H9 (cell line): ENCODE data around the gene ADGRL3. TPM values are rescaled to one million over a fixed set of nuclear protein-coding genes. Genes with fewer than 3 reads are reported as not detected.

Experiments
- DNase-seq: peaks from one replicate; pipeline ENCODE4 v3.0.0-alpha.2; 2017
- H2AFZ ChIP-seq: one replicate; pipeline ENCODE4 v1.6.1; 2013; ENCODE audit warnings: mild to moderate bottlenecking, low read length, control low read depth, moderate library complexity
- H2AK5ac ChIP-seq: 2 replicates; pipeline ENCODE4 v1.6.1; 2013; ENCODE audit warnings: low read length, control low read depth, mixed read lengths; ENCODE audit not compliant: insufficient read length
- H2BK120ac ChIP-seq: one replicate; pipeline ENCODE4 v1.6.1; 2013; ENCODE audit warnings: low read depth, mild to moderate bottlenecking, low read length, control low read depth, inconsistent platforms; ENCODE audit not compliant: poor library complexity, severe bottlenecking
- H2BK12ac ChIP-seq: 2 replicates; pipeline ENCODE4 v1.6.1; 2013; ENCODE audit warnings: low read length, control low read depth, mixed read lengths, low read depth; ENCODE audit not compliant: insufficient read length
- H2BK15ac ChIP-seq: 2 replicates; pipeline ENCODE4 v1.6.1; 2013; ENCODE audit warnings: low read depth, low read length, control low read depth
- H2BK20ac ChIP-seq: one replicate; pipeline ENCODE4 v1.6.1; 2013; ENCODE audit warnings: low read depth, mild to moderate bottlenecking, low read length, control low read depth, inconsistent platforms; ENCODE audit not compliant: poor library complexity, severe bottlenecking
- H2BK5ac ChIP-seq: 2 replicates; pipeline ENCODE4 v1.6.1; 2013; ENCODE audit warnings: low read length, control low read depth, mixed read lengths; ENCODE audit not compliant: insufficient read length
- H3K14ac ChIP-seq: 2 replicates; pipeline ENCODE4 v1.6.1; 2013; ENCODE audit warnings: low read length, control low read depth; ENCODE audit not compliant: insufficient read depth
- H3K18ac ChIP-seq: 2 replicates; pipeline ENCODE4 v1.6.1; 2013; ENCODE audit warnings: low read depth, mild to moderate bottlenecking, mixed read lengths, low read length, control low read depth; ENCODE audit not compliant: insufficient read length
- H3K23ac ChIP-seq: 2 replicates; pipeline ENCODE4 v1.6.1; 2013; ENCODE audit warnings: low read length, control low read depth, mixed read lengths, low read depth; ENCODE audit not compliant: insufficient read length
- H3K23me2 ChIP-seq: 2 replicates; pipeline ENCODE4 v1.6.1; 2013; ENCODE audit warnings: low read depth, mild to moderate bottlenecking, mixed read lengths, low read length, control low read depth; ENCODE audit not compliant: insufficient read length, poor library complexity, severe bottlenecking
- H3K27ac ChIP-seq: 2 replicates; pipeline ENCODE4 v1.5.1; 2013; ENCODE audit warnings: low read length, control low read depth, mixed read lengths, low read depth; ENCODE audit not compliant: insufficient read length
- H3K27me3 ChIP-seq: 2 replicates; pipeline ENCODE4 v1.6.1; 2013; ENCODE audit warnings: low read length, control low read depth, inconsistent platforms; ENCODE audit not compliant: insufficient read depth
- H3K4ac ChIP-seq: 2 replicates; pipeline ENCODE4 v1.6.1; 2013; ENCODE audit warnings: low read depth, mild to moderate bottlenecking, control low read depth, inconsistent platforms, low read length, moderate library complexity
- H3K4me1 ChIP-seq: 2 replicates; pipeline ENCODE4 v1.6.1; 2013; ENCODE audit warnings: low read length, control low read depth, inconsistent platforms; ENCODE audit not compliant: insufficient read depth
- H3K4me2 ChIP-seq: 2 replicates; pipeline ENCODE4 v1.6.1; 2013; ENCODE audit warnings: low read length, control low read depth, mixed read lengths; ENCODE audit not compliant: insufficient read length, insufficient read depth
- H3K56ac ChIP-seq: 2 replicates; pipeline ENCODE4 v1.6.1; 2013; ENCODE audit warnings: low read depth, mild to moderate bottlenecking, mixed read lengths, low read length, control low read depth; ENCODE audit not compliant: insufficient read length
- H3K79me1 ChIP-seq: 2 replicates; pipeline ENCODE4 v1.6.1; 2013; ENCODE audit warnings: low read depth, mild to moderate bottlenecking, moderate library complexity, low read length, control low read depth, inconsistent platforms; ENCODE audit not compliant: insufficient read depth, poor library complexity, severe bottlenecking
- H3K79me2 ChIP-seq: 2 replicates; pipeline ENCODE4 v1.6.1; 2013; ENCODE audit warnings: low read length, control low read depth, inconsistent platforms; ENCODE audit not compliant: insufficient read depth
- H3K9ac ChIP-seq: 2 replicates; pipeline ENCODE4 v1.6.1; 2013; ENCODE audit warnings: low read length, control low read depth, mixed read lengths; ENCODE audit not compliant: insufficient read length; ENCODE audit errors: extremely low read depth
- H3K9me3 ChIP-seq: one replicate; pipeline ENCODE4 v1.6.1; 2013; ENCODE audit warnings: low read depth, low read length, inconsistent platforms; ENCODE audit not compliant: control insufficient read depth
- H3T11ph ChIP-seq: one replicate; pipeline ENCODE4 v1.6.1; 2013; ENCODE audit warnings: mild to moderate bottlenecking, low read length, control low read depth, inconsistent platforms
- H4K20me1 ChIP-seq: one replicate; pipeline ENCODE4 v1.6.1; 2013; ENCODE audit not compliant: control insufficient read depth, insufficient read length, insufficient read depth
- H4K5ac ChIP-seq: 2 replicates; pipeline ENCODE4 v1.6.1; 2013; ENCODE audit warnings: low read depth, mild to moderate bottlenecking, mixed read lengths, low read length, control low read depth; ENCODE audit not compliant: insufficient read length
- H4K8ac ChIP-seq: replicated peaks from 2 replicates; pipeline ENCODE4 v1.6.1; 2013; ENCODE audit warnings: low read length, control low read depth, mixed read lengths, low read depth; ENCODE audit not compliant: insufficient read length
- H4K91ac ChIP-seq: 2 replicates; pipeline ENCODE4 v1.6.1; 2013; ENCODE audit warnings: low read depth, mild to moderate bottlenecking, moderate library complexity, mixed read lengths, low read length, control low read depth; ENCODE audit not compliant: insufficient read length
- H3K27ac Mint-ChIP-seq, 3 experiments: 2 replicates in 2 of 3; 3 replicates in 1 of 3; pipeline ENCODE4 v1.8.0; 2020 to 2021; ENCODE audit warnings: mixed read lengths in 3 of 3, mild to moderate bottlenecking in 1 of 3, moderate library complexity in 1 of 3
- H3K27me3 Mint-ChIP-seq: 2 replicates; pipeline ENCODE4 v1.8.0; 2021; ENCODE audit warnings: low read depth, mild to moderate bottlenecking, moderate library complexity, mixed read lengths
- H3K36me3 Mint-ChIP-seq, 3 experiments: 2 replicates in 2 of 3; 3 replicates in 1 of 3; pipeline ENCODE4 v1.8.0; 2020 to 2021; ENCODE audit warnings: low read depth in 3 of 3, mixed read lengths in 3 of 3; ENCODE audit not compliant: insufficient read depth in 1 of 3
- H3K4me1 Mint-ChIP-seq, 2 experiments: 2 replicates each; pipeline ENCODE4 v1.8.0; 2020; ENCODE audit warnings: mixed read lengths in 2 of 2
- H3K4me3 Mint-ChIP-seq, 2 experiments: 2 replicates in 1 of 2; 3 replicates in 1 of 2; pipeline ENCODE4 v1.8.0; 2020 to 2021; ENCODE audit warnings: mild to moderate bottlenecking in 2 of 2, mixed read lengths in 2 of 2, moderate library complexity in 1 of 2
- H3K9me3 Mint-ChIP-seq, 2 experiments: 2 replicates in 1 of 2; 3 replicates in 1 of 2; pipeline ENCODE4 v1.8.0; 2020; ENCODE audit warnings: mild to moderate bottlenecking in 2 of 2, mixed read lengths in 2 of 2, moderate library complexity in 1 of 2
- WGBS: extraction: QIAGEN DNeasy Blood & Tissue Kit; methylation state at CpG from one replicate; pipeline ENCODE4 v1.1.7; 2013; ENCODE audit warnings: missing lambda C conversion rate, low lambda C conversion rate, mixed read lengths; ENCODE audit not compliant: insufficient read length; ENCODE audit errors: extremely low coverage; 5-methylcytosine and 5-hydroxymethylcytosine counted together
- total RNA-seq: library from RNA; stranded (reverse); gene quantifications from 2 replicates; pipeline ENCODE4 v1.2.1, GENCODE V29; 2021
- TF ChIP-seq, protein P1 (sequence below): fragments of 200-600 bp; sonication (generic); conservative IDR thresholded peaks from 3 replicates; pipeline ENCODE4 v1.8.0; 2021; ENCODE audit warnings: antibody characterized with exemption, mild to moderate bottlenecking

ADGRL3 gene
- total RNA-seq, 1 experiment from 2014 or later: 5.9 TPM

- H3K14ac ChIP-seq: no peak overlapping the region
- H3K9me3 ChIP-seq: peaks cover under 1% of the 10 kb centered on the region
- TF ChIP-seq, protein P1, sequence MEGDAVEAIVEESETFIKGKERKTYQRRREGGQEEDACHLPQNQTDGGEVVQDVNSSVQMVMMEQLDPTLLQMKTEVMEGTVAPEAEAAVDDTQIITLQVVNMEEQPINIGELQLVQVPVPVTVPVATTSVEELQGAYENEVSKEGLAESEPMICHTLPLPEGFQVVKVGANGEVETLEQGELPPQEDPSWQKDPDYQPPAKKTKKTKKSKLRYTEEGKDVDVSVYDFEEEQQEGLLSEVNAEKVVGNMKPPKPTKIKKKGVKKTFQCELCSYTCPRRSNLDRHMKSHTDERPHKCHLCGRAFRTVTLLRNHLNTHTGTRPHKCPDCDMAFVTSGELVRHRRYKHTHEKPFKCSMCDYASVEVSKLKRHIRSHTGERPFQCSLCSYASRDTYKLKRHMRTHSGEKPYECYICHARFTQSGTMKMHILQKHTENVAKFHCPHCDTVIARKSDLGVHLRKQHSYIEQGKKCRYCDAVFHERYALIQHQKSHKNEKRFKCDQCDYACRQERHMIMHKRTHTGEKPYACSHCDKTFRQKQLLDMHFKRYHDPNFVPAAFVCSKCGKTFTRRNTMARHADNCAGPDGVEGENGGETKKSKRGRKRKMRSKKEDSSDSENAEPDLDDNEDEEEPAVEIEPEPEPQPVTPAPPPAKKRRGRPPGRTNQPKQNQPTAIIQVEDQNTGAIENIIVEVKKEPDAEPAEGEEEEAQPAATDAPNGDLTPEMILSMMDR: no peak
- H2BK120ac ChIP-seq: no peak overlapping the region
- Mint-ChIP-seq H3K27ac (no peak overlapping the region), H3K4me1 (peaks cover 15 to 17% of the 10 kb centered on the region in 2 experiments), H3K27me3 (no peaks in the 10 kb centered on the region), H3K36me3 (peaks cover 9 to 24% (median 18%) of the 10 kb centered on the region in 3 experiments), H3K9me3 (peaks cover 14 to 21% of the 10 kb centered on the region in 2 experiments), H3K4me3 (no peak overlapping the region)
- DNase-seq: no peak
- H4K20me1 ChIP-seq: no peaks in the 10 kb centered on the region
- H2BK20ac ChIP-seq: no peak overlapping the region
- no CpG with 5 or more reads among the region's 1 CpG for WGBS
- no peak overlapping the region for H2BK15ac ChIP-seq
- no peak overlapping the region for H3K27ac ChIP-seq
- H3K79me2 ChIP-seq: no peaks in the 10 kb centered on the region; the same call in 1 of the 2 replicates
- peaks cover 2% of the 10 kb centered on the region; the same call in 1 of the 2 replicates for H3K4me1 ChIP-seq
- no peaks in the 10 kb centered on the region for H3K79me1 ChIP-seq
- no peak overlapping the region for H2AFZ ChIP-seq
- no peak overlapping the region for H4K5ac ChIP-seq
- no peak overlapping the region for H3K18ac ChIP-seq
- H4K8ac ChIP-seq: no peak overlapping the region
- no peak overlapping the region for H4K91ac ChIP-seq
- no peak overlapping the region for H3K4me2 ChIP-seq
- H2BK12ac ChIP-seq: no peak overlapping the region
- H3K9ac ChIP-seq: no peak overlapping the region
- H3K27me3 ChIP-seq: no peaks in the 10 kb centered on the region
- no peak overlapping the region for H2BK5ac ChIP-seq
- no peak overlapping the region for H3T11ph ChIP-seq
- H2AK5ac ChIP-seq: no peak overlapping the region
- no peaks in the 10 kb centered on the region for H3K23me2 ChIP-seq
- H3K56ac ChIP-seq: no peak overlapping the region
- H3K23ac ChIP-seq: no peak overlapping the region
- no peak overlapping the region for H3K4ac ChIP-seq
These were observed 118.3 kb downstream of the ADGRL3 start for GRCh38 chr4:61318431-61318830.
